GM12892 (cell line): Measurements from ENCODE around the gene PHF12.
A peak's percentile ranks its signal among the peaks of the same experiment; 100 is the strongest.

Source experiments
- DNase-seq: peaks from one replicate; pipeline ENCODE4 v3.0.0; 2011; ENCODE audit not compliant: insufficient read length
- FAIRE-seq: peaks from 2 replicates; lab custom pipeline; 2011; peaks lifted over from hg19 to GRCh38; lab: Jason Lieb, UNC
- POLR2A ChIP-seq: IDR thresholded peaks from 2 replicates; pipeline ENCODE4 v1.6.1; 2011; ENCODE audit warnings: low read depth, low read length, control low read depth
- POLR2AphosphoS5 ChIP-seq: IDR thresholded peaks from 2 replicates; pipeline ENCODE4 v1.6.1; 2011; ENCODE audit warnings: low read depth, low read length, control low read depth
- TAF1 ChIP-seq: IDR thresholded peaks from 2 replicates; pipeline ENCODE4 v1.6.1; 2011; ENCODE audit warnings: low read depth, mild to moderate bottlenecking, control low read depth, low read length, borderline replicate concordance

PHF12 gene

DNA sequence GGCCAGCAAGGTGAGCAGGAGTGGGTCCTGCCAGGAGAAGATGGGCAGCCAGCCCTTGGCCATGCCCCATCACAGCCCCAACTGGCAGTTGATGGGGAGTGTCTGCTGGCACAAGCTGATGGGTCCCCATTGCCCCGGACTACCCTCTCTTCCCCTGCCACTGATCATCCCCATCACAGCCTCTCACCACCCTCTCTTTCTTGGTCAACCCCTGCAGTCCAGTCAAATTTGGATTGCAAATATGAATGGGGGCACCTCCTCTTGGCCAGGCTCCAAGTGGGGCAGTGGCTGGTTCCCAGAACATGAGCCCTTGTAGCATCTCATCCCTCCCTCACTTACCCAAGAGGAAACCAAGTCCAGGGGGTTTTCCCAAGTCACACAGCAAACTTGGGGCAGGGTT, 37.2 kb upstream of the PHF12 start:
- TF ChIP-seq POLR2A (no peak), TAF1 (no peak), POLR2AphosphoS5 (no peak)
- no peak for FAIRE-seq

DNA sequence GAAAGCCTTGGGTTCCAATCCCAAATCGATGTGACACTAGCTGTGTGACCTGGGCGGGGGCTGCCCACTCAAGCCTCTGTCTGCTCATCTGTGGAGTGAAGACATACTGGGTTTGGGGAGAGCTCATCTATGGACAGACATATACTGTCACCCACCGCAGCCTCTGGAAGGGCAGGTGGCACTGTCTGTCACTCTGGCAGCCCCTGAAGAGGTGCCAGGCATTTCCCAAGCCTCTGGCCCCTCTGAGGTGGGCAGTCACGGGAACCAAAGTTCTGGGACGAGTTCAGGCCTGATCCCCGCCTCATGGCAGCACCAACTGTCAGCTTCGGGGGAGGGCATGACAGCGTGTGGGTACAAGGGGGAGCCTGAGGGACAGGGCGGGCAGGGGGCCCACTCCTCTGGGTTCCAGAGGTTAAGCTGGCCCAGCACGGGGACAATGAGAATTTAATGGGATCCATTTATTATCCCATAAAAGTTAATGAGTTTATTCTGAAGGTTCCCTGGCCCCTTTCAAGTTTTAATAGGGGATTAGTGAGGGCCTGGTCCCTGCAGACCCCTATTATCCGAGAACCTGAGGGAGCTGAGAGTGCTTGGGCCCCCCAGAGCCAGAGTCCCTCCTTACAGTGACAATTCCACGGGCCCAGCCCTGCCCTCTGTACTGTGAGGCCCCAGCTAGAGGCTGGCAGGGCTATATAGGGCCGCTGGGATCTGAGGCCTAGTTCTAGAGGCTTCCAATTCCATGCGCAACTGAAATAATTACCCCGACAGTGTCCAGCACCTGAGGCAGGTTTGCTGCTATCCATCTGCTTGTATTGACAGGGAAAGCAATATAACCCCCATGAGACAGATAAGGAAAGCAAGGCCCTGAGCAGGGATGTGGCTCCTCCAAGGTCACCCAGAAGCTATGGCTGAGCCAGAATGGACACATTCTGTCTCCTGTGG, 35.7 kb upstream of the PHF12 start:
- no peak for TF ChIP-seq TAF1
- no peak for TF ChIP-seq POLR2A
- TF ChIP-seq POLR2AphosphoS5: no peak
- DNase-seq: no peak
- no peak for FAIRE-seq

More for the DNA sequence above, 37.2 kb upstream of the PHF12 start:
- DNase-seq: no peak

DNA sequence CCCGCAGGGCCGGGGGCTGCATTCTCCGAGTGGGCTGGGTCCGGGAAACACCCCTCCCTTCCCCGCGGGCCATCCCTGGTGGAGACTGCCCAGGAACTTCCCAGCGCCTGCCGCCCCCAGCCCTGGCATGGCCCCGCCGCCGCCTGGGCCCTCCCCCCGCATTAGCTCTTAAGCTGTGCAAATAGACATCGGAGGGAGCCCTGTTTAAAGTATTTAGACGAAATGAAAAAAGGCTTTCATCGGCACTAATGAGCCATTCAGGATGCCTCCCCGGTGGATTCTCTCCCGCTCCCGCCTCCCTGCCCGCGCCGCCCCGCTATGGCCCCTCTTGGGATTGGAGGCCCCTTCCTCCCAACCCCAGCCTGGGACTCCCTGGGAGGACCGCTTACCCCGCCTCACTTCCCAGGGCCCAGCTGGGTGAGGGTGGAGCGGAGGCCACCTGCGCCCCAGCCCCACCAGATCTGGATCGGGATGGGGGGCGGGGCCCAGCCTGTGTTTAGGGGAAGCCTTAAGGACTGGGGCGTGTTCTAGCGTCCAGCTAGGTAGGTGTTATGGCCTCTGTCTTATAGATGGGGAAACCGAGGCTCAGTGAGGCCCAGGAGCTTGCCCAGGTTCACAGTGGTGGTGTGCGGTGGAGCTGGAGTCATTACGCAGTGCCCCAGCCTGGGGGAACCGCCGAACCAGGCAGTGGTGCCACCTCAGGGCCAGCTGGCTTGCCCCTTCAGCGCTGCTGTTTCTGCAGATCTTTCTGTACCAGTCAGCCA, 34.8 kb upstream of the PHF12 start:
- FAIRE-seq: no peak
- no peak for TF ChIP-seq POLR2AphosphoS5
- TF ChIP-seq POLR2A: no peak
- no peak for TF ChIP-seq TAF1

DNA sequence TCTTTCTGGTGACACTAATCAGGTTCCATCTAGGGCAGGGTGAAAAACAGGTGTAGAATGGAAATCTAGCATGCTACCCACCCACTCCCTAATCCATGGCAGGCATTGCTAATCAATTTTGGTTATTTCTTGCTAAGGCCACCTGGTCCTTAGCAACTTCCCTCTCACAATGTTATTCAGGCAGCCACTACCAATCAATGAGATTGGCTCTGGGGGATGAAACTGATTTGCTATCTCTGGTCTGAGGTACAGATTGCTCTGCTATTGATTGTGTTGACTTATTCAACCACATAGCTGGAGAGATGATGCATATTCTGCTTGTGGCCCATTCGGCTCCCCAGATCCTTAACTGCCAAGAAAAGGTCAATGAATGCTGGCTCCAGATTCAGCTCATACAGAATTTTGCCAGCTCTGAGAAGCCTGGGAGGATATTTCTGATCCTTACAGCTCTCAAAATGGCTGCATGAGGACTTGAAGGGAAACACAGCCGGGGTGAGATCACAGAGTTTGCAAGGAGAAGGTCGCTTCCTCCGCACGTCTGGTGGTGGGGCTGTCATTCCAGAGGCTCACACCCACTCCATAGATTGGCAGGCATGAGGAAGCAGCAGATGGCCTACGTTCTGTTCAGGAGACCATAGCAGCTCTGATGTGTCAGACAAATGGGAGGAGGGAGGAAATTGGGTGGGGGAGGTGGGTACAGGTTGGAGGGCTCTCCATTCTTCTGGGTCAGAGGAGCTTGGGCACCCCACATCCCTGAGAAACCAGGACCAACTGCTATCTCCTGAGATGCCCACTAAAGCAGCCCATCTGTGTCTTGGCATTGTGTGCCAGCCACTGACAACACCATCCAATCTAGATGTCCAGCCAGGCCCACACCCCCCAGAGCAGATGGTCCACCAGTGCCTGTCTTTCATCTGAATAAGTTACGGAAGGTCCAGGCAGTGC, 32.2 kb upstream of the PHF12 start:
- FAIRE-seq (no peak), DNase-seq (no peak)
- TF ChIP-seq POLR2AphosphoS5 (no peak), TAF1 (no peak)

More for the DNA sequence above, 34.8 kb upstream of the PHF12 start:
- DNase-seq: no peak

DNA sequence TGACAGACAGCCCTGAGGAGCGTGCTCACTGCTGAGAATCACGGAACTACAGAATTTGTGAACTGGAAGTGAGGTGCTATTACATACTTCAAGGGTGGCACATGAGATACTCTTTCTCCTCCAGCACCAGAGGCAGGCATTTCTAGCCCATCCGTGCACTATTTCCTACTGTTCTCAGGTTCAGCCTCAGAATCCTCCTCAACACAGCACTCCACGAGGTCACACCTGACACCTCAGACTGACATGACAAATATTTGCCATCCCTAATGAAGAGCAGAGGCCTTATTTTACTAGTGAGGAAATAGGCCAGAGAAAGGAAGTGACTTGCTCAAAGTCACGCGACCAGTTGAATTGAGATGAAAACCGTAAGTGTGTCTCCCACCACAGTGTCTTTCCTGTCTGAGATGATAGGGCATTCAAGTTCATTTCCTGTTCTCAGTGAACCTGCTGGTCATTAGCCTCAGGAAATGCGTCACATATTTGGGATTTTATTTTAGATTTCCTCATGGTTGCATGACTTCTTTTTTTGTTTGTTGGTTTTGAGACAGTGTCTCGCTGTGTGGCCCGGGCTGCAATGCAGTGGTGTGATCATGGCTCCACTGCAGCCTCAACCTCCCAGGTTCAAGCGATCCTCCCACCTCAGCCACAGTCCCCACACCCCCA, 30.9 kb upstream of the PHF12 start:
- peak; percentile 49 for DNase-seq
- peak; percentile 95 for FAIRE-seq
- no peak for TF ChIP-seq TAF1

DNA sequence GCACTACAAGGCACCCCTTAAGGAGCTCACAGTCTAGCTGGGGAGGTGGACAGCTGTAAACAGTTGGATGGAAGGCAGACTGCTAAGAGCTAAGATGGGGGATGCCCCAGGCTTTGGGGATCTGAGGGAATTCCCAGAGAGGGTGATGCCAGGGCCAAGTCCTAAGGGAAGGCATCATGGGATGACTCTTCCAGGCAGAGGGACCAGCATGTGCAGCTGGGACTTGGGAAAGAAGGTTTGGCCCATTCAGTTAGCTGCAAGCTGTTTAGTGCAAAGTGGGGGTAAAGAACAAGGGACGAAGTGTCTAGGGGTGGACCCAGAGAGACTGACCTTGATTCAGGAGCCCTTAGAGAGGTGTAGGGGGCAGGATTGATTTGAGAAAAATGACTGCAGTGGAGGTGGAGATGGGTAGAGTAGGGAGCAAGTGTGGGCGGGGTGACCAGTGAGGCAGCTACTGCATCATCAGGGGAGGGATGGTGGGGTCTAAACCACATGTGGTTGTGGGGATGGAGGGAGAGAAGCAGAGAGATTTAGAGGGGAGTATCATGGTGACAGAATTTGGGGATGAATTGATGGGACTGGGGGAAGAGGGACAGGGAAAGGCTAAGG, 27.1 kb upstream of the PHF12 start:
- no peak for TF ChIP-seq POLR2A
- TF ChIP-seq POLR2AphosphoS5: no peak
- TF ChIP-seq TAF1: no peak
- FAIRE-seq: no peak
- no peak for DNase-seq

DNA sequence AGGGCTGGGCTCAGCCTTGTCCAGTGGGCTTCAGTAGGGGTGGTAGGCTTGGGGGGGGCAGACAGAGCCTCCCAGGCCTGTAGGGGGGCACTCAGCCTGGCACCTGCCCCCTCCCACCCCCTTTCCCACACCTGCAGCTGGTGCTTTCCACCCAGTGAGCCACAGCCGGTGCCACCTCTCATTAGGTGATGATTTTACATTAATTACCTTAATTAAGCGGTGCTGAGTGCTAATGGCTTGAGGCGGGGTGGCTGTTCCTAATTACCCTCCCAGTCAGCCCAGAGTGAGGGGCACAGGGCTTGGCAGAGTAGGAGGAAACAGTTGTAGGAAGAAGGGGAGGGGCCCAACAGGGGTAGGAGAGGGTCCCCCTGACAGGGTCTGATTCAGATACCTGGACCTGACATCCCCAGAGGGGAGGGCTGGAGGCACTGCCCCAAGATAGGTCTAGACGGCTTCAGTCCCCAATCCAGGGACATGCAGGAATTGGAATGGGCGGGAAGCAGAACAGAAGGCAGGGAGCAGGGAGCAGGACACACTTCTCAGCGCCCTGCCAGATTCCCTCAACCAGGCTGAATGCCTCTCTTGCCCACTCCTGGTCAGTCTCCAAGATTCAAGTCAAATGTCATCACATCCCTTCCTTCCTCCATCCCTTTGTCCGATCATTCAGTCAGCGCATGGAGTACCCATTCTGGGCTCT, 26.5 kb upstream of the PHF12 start:
- no peak for TF ChIP-seq TAF1
- no peak for TF ChIP-seq POLR2AphosphoS5
- no peak for TF ChIP-seq POLR2A
- no peak for DNase-seq
- no peak for FAIRE-seq

DNA sequence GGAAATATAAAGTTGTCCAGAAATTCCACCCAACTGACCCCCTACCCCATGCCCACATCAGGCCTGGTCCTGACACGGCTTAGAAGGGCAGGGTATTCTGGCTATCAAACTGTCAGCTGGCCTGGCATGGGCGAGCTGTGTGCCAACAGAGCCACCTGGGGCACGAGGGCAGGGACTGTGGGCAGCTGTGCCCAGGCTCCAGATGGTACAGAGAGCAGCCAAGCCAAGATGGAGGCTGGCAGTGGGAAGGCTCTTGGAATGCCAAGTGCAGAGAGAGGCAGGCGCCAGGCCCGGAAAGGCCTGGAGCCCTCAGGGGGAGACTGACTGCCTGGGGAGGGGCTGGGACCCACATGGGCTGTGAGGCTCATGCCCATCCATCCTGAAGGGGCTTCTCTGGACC, 24.3 kb upstream of the PHF12 start:
- TF ChIP-seq POLR2AphosphoS5: no peak
- TF ChIP-seq TAF1: no peak
- no peak for TF ChIP-seq POLR2A
- DNase-seq (no peak), FAIRE-seq (no peak)

DNA sequence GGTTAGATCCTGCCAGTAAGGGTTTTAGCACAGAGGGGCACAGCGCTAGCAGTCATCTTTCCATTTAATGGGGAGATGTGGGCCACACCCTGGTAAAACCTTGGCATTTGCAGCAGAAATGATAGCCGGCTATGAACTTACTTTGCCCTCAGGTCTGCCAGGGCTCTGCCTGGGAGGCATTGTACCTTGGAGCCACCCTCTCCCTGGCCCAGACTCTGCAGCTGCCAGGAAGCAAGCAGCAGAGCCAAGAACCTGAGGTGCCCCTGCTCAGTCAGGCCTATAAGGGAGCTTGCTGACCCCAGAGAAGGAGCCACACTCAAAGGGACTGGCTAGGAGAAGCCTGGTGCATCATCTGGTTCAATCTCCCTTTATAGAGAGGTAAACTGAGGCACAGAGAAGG, 23.7 kb upstream of the PHF12 start:
- no peak for FAIRE-seq
- no peak for DNase-seq
- TF ChIP-seq POLR2A (no peak), TAF1 (no peak), POLR2AphosphoS5 (no peak)

DNA sequence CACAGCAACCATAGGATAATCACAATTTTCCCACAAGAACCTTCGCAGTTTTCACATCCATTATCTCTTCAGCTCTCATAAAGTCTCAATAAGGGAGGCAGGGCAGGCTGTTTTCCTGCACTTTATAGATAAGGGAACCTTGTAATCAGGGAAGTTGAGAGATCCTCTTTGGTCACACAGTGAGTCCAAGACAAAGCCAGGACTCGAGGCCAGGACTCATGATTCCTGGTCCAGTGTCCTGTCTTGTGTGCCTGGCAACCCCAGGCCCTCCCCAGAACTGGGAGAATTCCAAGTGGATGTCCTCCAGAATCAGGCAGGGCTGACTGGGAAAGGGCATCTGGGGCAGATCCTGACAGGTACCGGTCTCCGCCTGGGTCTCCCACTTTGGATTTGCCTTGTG, 23.1 kb upstream of the PHF12 start:
- no peak for FAIRE-seq
- TF ChIP-seq POLR2AphosphoS5: no peak
- TF ChIP-seq POLR2A: no peak
- TF ChIP-seq TAF1: no peak
- DNase-seq: no peak
